AG10803 (cell line): ENCODE results near the gene C16orf95.

Experiments
- DNase-seq: peaks from one replicate; pipeline ENCODE4 v3.0.0; 2010; ENCODE audit warnings: low read depth
- H3K4me3 ChIP-seq: 2 replicates; pipeline ENCODE4 v1.5.1; 2011; ENCODE audit warnings: mild to moderate bottlenecking, low read length, control low read depth
- TF ChIP-seq, protein P1 (sequence below): conservative IDR thresholded peaks from 2 replicates; pipeline ENCODE4 v1.5.1; 2011; ENCODE audit warnings: mild to moderate bottlenecking, low read length, control low read depth, inconsistent platforms

The C16orf95 gene

DNA sequence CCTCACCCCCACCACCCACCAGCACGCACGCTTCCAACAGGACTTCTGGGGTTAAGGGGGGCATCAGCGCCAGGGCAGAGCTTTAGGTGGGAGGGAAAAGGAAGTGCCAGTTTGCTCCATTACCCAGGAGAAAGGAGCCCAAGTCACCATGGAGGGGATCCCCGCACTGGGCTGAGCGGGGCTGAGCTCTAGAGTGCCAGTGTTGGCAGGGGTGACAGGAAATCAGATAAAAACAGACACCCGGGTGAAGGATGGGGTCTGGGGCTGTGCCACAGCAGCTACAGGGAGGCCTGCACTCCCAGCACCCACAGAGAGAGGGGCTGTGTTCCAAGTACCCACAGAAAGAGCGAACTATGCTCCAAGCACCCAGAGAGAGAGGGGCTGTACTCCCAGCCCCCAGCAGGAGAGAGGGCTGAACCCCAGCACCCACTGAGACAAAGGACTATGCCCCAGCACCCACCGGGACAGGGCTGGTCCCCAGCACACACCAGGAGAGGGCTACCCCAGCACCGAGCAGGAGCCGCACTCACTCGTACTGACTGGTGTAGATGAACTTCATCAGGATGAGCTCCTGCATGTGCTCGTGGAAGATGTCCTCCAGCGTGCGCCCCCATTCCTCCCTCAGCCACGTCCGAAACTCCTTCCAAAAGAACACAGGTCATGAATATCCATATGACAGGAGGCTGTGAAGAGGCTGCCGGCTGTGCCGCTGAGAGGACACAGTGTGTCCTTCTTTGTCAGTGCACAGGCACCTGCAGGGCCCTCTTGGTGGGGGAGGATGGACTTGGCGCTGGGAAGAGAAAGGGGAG lies 18.6 kb upstream of the C16orf95 start:
- H3K4me3 ChIP-seq = no peak overlapping the region
- TF ChIP-seq, protein P1, sequence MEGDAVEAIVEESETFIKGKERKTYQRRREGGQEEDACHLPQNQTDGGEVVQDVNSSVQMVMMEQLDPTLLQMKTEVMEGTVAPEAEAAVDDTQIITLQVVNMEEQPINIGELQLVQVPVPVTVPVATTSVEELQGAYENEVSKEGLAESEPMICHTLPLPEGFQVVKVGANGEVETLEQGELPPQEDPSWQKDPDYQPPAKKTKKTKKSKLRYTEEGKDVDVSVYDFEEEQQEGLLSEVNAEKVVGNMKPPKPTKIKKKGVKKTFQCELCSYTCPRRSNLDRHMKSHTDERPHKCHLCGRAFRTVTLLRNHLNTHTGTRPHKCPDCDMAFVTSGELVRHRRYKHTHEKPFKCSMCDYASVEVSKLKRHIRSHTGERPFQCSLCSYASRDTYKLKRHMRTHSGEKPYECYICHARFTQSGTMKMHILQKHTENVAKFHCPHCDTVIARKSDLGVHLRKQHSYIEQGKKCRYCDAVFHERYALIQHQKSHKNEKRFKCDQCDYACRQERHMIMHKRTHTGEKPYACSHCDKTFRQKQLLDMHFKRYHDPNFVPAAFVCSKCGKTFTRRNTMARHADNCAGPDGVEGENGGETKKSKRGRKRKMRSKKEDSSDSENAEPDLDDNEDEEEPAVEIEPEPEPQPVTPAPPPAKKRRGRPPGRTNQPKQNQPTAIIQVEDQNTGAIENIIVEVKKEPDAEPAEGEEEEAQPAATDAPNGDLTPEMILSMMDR = no peak
- no peak for DNase-seq

GRCh38 chr16:87334651-87335624 lies 17.7 kb upstream of the C16orf95 start:
- H3K4me3 ChIP-seq = no peak overlapping the region
- TF ChIP-seq, protein P1 = no peak
- no peak for DNase-seq

- TF ChIP-seq, protein P1 = no peak
- no peak for DNase-seq
- H3K4me3 ChIP-seq = no peak overlapping the region
Observed at GRCh38 chr16:87333581-87334331, 16.6 kb upstream of the C16orf95 start.

DNA sequence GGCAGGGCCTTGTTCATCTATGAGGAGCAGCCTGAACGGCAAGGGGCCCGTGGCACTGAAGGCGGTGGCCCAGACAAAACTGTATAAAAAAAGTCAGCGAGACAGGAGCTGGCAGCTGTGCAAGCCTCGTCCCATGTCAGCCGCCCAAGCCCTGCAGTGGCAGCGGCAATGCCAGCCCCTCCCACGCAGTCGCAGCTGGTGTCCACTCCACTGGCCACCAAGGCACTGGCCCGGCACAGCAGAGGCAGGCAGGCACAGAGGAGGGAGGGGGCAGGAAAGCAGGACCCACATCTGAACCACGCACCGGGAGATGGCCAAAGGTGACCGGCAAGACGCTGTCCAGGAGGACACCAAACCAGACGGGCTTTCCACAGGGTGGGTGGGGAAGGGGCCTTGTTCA lies 15.9 kb upstream of the C16orf95 start:
- no peak for DNase-seq
- TF ChIP-seq, protein P1 = no peak
- no peak overlapping the region for H3K4me3 ChIP-seq

DNA sequence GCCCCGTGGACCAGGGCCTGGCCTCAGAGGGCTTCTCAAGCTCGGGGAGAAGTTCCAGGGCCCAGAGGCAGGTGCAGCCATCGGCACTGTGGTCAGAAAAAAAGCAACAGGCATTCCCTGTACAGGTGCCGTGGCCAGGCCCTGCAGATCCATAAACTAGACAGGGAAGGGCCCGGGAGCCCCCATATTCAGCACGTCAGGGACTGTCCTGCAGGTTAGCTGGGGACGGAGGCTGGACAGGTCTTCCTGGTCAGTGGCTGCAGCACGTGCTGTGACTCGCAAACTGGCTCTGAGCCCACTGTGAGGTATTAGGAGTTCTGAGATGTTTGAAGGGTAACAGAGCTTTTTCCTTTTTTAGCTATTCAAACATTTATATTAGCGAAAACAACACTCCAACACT lies 15.0 kb upstream of the C16orf95 start:
- no peak for DNase-seq
- TF ChIP-seq, protein P1 = no peak
- no peak overlapping the region for H3K4me3 ChIP-seq

- H3K4me3 ChIP-seq = no peak overlapping the region
- DNase-seq = no peak
- TF ChIP-seq, protein P1 = no peak
Observed at GRCh38 chr16:87331241-87331801, 14.1 kb upstream of the C16orf95 start.
